ENCODE data around the gene ASB15.
"Not testable (repeated sequence)": the region's sequence is repeated elsewhere in the genome, so short reads cannot be mapped to it uniquely, and the experiment has no call there.

Gene ASB15

DNA sequence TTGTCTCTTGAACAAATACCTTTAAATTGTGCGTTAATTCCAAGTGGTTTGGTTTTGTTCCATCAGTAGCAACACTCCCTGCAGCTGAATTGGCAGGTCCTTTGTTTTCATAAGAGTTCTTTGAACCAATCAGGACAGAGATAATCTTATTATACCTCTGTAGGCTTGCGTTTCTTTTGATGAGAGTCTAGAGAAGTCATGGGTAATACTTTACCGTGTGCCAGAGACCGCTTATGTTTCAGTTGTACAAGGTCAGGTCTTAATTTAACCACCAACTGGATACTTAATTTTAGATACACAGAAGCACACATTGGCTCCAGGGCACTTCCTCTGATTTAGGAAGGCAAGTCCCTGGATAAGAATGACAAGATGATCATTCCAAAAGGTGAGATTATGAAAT lies at the start of gene ASB15:
ASB15 (plus strand) TSS at position 292 of the 400 bp plus-strand sequence. CDS start 12,682 bp downstream, outside the sequence.
- H3K27me3 ChIP-seq (ENCODE audit: control insufficient read depth in 1 of 2, insufficient read depth in 2 of 2, low read length in 2 of 2), result no peaks in the 10 kb centered on the region
- H3K27ac ChIP-seq (ENCODE audit: low read length), result no peak within 1 kb of the TSS
- H3K36me3 ChIP-seq (ENCODE audit: control insufficient read depth in 2 of 2, insufficient read depth in 2 of 2, low read length in 2 of 2), result no peaks in the 10 kb centered on the region
- no peak within 1 kb of the TSS for H3K9ac ChIP-seq (ENCODE audit: low read length in 2 of 2)
- H3K4me3 ChIP-seq (ENCODE audit: low read length in 2 of 2), result no peak within 1 kb of the TSS
- no peaks in the 10 kb centered on the region for H3K9me3 ChIP-seq (ENCODE audit: control insufficient read depth in 2 of 2, low read length in 2 of 2)
- no peaks in the 10 kb centered on the region for H3K4me1 ChIP-seq (ENCODE audit: control insufficient read depth, insufficient read depth, low read length)

DNA sequence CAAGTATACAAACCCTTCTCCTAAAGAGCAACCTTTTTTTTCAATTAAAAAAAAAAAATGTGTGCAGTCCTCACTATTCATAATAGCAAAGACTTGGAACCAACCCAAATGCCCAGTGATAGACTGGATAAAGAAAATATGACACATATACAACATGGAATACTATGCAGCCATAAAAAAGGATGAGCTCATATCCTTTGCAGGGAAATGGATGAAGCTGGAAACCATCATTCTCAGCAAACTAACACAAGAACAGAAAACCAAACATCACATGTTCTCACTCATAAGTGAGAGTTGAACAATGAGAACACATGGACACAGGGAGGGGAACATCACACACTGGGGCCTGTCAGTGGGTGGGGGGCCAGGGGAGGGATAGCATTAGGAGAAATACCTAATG lies 49.5 kb upstream of the ASB15 start:
- not testable (repeated sequence) for H3K27ac ChIP-seq (ENCODE audit: low read length); H3K9me3 ChIP-seq (ENCODE audit: control insufficient read depth in 2 of 2, low read length in 2 of 2); H3K27me3 ChIP-seq (ENCODE audit: control insufficient read depth in 1 of 2, insufficient read depth in 2 of 2, low read length in 2 of 2); H3K4me3 ChIP-seq (ENCODE audit: low read length in 2 of 2); H3K36me3 ChIP-seq (ENCODE audit: control insufficient read depth in 2 of 2, insufficient read depth in 2 of 2, low read length in 2 of 2); H3K9ac ChIP-seq (ENCODE audit: low read length in 2 of 2); H3K4me1 ChIP-seq (ENCODE audit: control insufficient read depth, insufficient read depth, low read length)

DNA sequence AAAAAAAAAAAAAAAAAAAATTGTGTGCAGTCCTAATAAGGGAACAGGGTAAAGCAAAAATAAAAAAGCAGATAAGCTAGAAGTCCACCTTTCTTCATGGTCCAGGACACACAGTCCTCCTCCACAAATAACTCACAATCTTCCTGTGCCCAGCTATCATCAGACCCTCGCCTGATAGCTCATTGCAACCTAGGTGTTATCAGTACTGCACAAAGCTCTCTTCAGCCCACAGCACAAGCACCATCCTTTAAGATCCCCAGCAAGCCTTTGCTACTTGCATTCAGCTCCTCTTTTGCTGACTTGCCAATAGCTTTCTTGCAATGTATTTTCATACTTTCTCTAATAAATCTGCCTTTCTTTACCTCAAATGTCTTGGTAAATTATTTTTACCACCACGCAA lies 49.0 kb upstream of the ASB15 start:
- no peak overlapping the region for H3K27ac ChIP-seq (ENCODE audit: low read length)
- no peaks in the 10 kb centered on the region for H3K27me3 ChIP-seq (ENCODE audit: control insufficient read depth in 1 of 2, insufficient read depth in 2 of 2, low read length in 2 of 2)
- H3K36me3 ChIP-seq (ENCODE audit: control insufficient read depth in 2 of 2, insufficient read depth in 2 of 2, low read length in 2 of 2), result peaks cover 7% of the 10 kb centered on the region in 2 donors
- H3K9me3 ChIP-seq (ENCODE audit: control insufficient read depth in 2 of 2, low read length in 2 of 2), result no peaks in the 10 kb centered on the region
- H3K4me1 ChIP-seq (ENCODE audit: control insufficient read depth, insufficient read depth, low read length), result peaks cover 5% of the 10 kb centered on the region
- no peak overlapping the region for H3K4me3 ChIP-seq (ENCODE audit: low read length in 2 of 2)
- no peak overlapping the region for H3K9ac ChIP-seq (ENCODE audit: low read length in 2 of 2)

DNA sequence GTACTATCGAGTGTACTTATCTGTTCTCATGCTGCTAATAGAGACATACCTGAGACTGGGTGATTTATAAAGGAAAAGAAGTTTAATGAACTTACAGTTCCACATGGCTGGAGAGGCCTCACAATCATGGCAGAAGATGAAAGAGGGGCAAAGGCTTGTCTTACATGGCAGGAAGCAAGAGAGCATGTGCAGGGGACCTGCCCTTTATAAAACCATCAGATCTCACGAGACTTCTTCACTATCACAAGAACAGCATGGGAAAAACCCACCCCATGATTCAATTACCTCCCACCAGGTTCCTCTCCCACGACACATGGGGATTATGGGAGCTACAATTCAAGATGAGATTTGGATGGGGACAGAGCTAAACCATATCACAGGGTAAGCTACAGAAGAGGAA lies 48.5 kb upstream of the ASB15 start:
- Histone ChIP-seq H3K36me3 (ENCODE audit: control insufficient read depth in 2 of 2, insufficient read depth in 2 of 2, low read length in 2 of 2) (peaks cover 7% of the 10 kb centered on the region in 2 donors), H3K4me1 (ENCODE audit: control insufficient read depth, insufficient read depth, low read length) (peaks cover 5% of the 10 kb centered on the region), H3K27ac (ENCODE audit: low read length) (no peak overlapping the region), H3K9ac (ENCODE audit: low read length in 2 of 2) (no peak overlapping the region), H3K27me3 (ENCODE audit: control insufficient read depth in 1 of 2, insufficient read depth in 2 of 2, low read length in 2 of 2) (no peaks in the 10 kb centered on the region), H3K9me3 (ENCODE audit: control insufficient read depth in 2 of 2, low read length in 2 of 2) (no peaks in the 10 kb centered on the region), H3K4me3 (ENCODE audit: low read length in 2 of 2) (no peak overlapping the region)

DNA sequence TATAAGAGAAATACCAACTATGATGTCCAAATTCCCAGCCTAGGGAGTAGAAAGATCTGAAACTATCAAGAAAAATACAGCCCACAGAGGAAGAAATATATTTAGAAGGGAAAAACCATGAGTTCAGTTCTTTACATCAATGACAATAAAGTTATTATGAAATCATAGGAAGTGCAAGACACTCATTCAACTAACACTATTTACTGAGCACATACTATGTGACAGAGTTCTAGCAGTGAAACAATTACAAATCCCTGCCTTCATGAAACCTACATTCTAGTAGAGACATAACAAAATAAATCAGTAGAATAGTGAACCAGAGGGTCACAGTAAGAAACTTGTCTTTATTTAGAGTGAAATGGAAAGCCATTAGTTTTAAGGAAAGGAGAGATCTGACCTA lies 46.1 kb upstream of the ASB15 start:
- Histone ChIP-seq H3K9me3 (ENCODE audit: control insufficient read depth in 2 of 2, low read length in 2 of 2) (no peaks in the 10 kb centered on the region), H3K36me3 (ENCODE audit: control insufficient read depth in 2 of 2, insufficient read depth in 2 of 2, low read length in 2 of 2) (peaks cover 0 to 3% of the 10 kb centered on the region in 2 donors), H3K4me1 (ENCODE audit: control insufficient read depth, insufficient read depth, low read length) (peaks cover 5% of the 10 kb centered on the region), H3K9ac (ENCODE audit: low read length in 2 of 2) (no peak overlapping the region), H3K4me3 (ENCODE audit: low read length in 2 of 2) (peak overlapping the region in 1 of 2 donors; percentile 98), H3K27me3 (ENCODE audit: control insufficient read depth in 1 of 2, insufficient read depth in 2 of 2, low read length in 2 of 2) (no peaks in the 10 kb centered on the region), H3K27ac (ENCODE audit: low read length) (no peak overlapping the region)

DNA sequence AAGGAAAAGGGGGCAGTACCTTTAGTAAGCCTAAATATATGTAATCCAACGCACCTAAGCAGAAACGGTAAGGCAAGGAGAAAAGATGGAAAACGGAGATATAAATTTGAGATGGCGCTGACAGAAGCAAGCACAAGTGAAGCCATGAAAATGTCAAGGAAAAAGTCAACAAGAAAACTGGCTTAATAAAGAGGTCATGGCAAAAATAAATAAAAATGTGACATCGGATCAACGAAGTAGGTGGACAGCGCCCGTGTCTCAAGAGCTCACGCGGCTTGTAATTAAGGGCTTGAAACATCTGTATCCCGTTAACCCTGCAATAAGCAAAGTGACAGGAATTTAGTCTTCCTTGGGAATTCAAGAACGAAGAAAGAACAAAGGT lies 44.6 kb upstream of the ASB15 start:
- H3K4me3 ChIP-seq (ENCODE audit: low read length in 2 of 2), result peak overlapping the region; percentile 97 to 98
- peaks cover 0 to 3% of the 10 kb centered on the region in 2 donors for H3K36me3 ChIP-seq (ENCODE audit: control insufficient read depth in 2 of 2, insufficient read depth in 2 of 2, low read length in 2 of 2)
- peak overlapping the region; percentile 91 for H3K27ac ChIP-seq (ENCODE audit: low read length)
- H3K9ac ChIP-seq (ENCODE audit: low read length in 2 of 2), result peak overlapping the region; percentile 95 to 99
- no peaks in the 10 kb centered on the region for H3K9me3 ChIP-seq (ENCODE audit: control insufficient read depth in 2 of 2, low read length in 2 of 2)
- H3K27me3 ChIP-seq (ENCODE audit: control insufficient read depth in 1 of 2, insufficient read depth in 2 of 2, low read length in 2 of 2), result no peaks in the 10 kb centered on the region
- H3K4me1 ChIP-seq (ENCODE audit: control insufficient read depth, insufficient read depth, low read length), result peaks cover 5% of the 10 kb centered on the region

DNA sequence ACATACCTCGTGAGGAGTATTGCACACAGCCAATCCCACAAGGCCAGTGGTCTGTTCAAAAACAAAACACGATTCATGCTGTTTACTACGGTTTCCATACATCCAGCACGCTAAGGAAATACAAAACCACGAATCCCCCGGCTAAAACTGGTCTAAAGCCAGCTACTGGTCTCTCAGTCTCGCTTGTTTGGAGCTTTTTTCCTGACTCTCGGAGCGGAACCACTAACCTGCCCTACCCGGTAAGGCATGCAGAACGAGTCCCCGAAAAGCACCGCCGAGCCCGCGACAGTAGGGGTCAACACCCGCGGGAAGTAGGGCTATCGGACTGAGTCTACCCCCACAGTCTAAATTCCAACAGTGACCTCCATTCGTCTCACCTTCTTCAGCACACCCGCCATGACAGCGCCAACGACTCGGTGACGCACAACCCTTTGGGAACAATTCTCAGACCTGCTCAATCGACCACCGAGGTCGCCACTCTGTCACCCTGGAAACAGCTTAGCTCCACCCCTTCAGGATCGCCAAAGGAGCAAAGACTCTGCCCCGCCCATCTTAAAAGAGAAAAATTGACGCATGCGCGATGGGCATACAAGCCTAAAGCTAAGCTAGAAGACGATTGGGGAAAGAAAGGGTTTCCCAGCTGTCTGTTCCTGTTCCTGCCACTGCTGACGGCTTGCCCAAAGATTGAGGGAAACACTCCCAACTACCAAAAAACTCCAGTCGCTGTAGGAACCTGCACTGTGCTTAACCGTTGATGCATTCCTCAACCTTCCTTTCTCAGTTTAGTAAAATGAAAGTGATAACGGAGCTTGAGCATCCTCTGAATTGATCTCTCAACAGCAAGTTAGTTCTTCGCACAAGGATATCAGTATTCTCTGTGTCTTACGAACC lies 44.0 kb upstream of the ASB15 start, which contains the start of gene NDUFA5:
NDUFA5 (minus strand) TSS at position 421 of the 891 bp plus-strand sequence; CDS start at position 398, 23 bp downstream.
- Histone ChIP-seq H3K27ac (ENCODE audit: low read length) (peak within 1 kb of the TSS; percentile 91), H3K4me3 (ENCODE audit: low read length in 2 of 2) (peak within 1 kb of the TSS; percentile 97 to 98), H3K9ac (ENCODE audit: low read length in 2 of 2) (peak within 1 kb of the TSS; percentile 95 to 99), H3K4me1 (ENCODE audit: control insufficient read depth, insufficient read depth, low read length) (peaks cover 5% of the 10 kb centered on the region), H3K36me3 (ENCODE audit: control insufficient read depth in 2 of 2, insufficient read depth in 2 of 2, low read length in 2 of 2) (peaks cover 0 to 2% of the 10 kb centered on the region in 2 donors), H3K9me3 (ENCODE audit: control insufficient read depth in 2 of 2, low read length in 2 of 2) (no peaks in the 10 kb centered on the region), H3K27me3 (ENCODE audit: control insufficient read depth in 1 of 2, insufficient read depth in 2 of 2, low read length in 2 of 2) (no peaks in the 10 kb centered on the region)

DNA sequence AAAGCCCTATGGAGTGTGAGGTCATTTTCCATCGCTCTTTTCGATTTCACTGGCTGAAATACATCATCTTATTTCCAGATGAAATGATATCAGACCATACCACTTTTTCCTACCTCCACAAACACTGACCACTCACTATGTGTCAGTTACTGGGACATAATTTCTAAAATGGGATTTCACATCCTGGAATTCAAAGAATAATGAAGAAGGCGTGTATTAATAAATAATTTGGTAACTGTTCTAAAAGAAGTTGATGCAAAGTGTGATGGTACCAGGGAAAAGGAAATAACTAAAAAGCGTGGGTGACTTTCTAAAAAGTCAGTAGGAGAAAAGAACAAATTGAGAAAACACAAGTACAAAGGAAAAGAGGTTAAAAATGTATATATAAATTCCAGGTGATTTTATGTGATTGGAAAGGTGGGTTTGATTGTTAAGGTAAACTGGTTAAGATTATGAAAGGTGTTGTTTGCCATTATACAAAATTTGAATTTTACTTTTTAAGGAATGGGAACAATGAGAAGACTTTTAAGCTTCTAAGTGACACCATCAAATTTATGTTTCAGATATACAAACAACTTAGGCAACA lies 43.2 kb upstream of the ASB15 start:
- H3K9me3 ChIP-seq (ENCODE audit: control insufficient read depth in 2 of 2, low read length in 2 of 2), result no peaks in the 10 kb centered on the region
- peak overlapping the region; percentile 97 to 98 for H3K4me3 ChIP-seq (ENCODE audit: low read length in 2 of 2)
- no peaks in the 10 kb centered on the region for H3K27me3 ChIP-seq (ENCODE audit: control insufficient read depth in 1 of 2, insufficient read depth in 2 of 2, low read length in 2 of 2)
- peak overlapping the region; percentile 91 to 95 for H3K9ac ChIP-seq (ENCODE audit: low read length in 2 of 2)
- H3K36me3 ChIP-seq (ENCODE audit: control insufficient read depth in 2 of 2, insufficient read depth in 2 of 2, low read length in 2 of 2), result no peaks in the 10 kb centered on the region
- peak overlapping the region; percentile 91 for H3K27ac ChIP-seq (ENCODE audit: low read length)
- peaks cover 5% of the 10 kb centered on the region for H3K4me1 ChIP-seq (ENCODE audit: control insufficient read depth, insufficient read depth, low read length)

DNA sequence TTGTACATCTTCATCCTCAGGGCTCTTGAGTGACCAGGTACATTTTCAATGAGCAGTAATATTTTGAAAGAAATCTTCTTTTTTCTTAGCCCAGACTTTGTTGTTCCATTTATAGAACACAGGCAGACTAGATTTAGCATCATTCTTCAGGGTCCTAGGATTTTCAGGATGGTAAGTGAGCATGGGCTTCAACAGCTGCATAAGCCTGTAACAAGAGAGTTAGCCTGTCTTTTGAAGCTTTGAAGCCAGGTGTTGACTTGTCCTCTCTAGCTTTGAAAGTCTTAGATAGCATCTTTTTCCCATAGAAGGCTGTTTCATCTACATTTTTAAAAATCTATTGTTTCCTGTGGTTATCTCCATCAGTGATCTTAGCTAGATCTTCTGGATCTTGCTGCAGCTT lies 39.5 kb upstream of the ASB15 start:
- Histone ChIP-seq H3K27ac (ENCODE audit: low read length) (no peak overlapping the region), H3K4me3 (ENCODE audit: low read length in 2 of 2) (no peak overlapping the region), H3K4me1 (ENCODE audit: control insufficient read depth, insufficient read depth, low read length) (no peaks in the 10 kb centered on the region), H3K9ac (ENCODE audit: low read length in 2 of 2) (no peak overlapping the region), H3K27me3 (ENCODE audit: control insufficient read depth in 1 of 2, insufficient read depth in 2 of 2, low read length in 2 of 2) (no peaks in the 10 kb centered on the region), H3K9me3 (ENCODE audit: control insufficient read depth in 2 of 2, low read length in 2 of 2) (no peaks in the 10 kb centered on the region), H3K36me3 (ENCODE audit: control insufficient read depth in 2 of 2, insufficient read depth in 2 of 2, low read length in 2 of 2) (no peaks in the 10 kb centered on the region)

DNA sequence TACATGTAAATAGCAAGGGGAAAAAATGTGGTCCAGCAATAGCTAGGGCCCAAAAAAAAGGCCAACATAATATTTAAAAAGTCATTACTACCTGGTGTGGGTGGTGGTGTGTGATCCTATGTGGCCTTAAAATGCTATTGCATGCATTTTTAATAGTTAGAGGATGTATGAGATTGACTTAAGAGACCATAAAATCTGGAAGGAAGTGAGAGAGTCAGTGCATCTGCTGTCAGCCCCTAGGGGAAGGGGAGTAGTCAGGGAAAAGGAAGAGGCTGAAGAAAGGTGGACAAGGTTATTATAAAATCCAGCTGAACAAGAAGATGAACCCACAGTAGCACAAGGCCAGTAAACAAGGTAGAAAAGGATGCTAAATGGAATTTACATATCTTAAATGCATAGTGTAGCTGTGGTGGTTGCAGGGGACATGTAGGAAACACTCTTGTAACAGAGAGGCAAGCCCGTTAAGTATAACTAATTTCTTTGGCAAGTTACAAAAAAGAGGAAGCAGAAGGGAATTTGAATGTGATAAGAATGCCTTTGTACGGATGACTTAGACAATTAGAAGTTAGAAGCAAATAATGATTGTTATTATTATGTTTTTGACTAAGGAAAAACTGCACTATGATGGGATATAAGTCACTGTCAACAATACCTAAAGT lies 32.1 kb upstream of the ASB15 start:
- no peak overlapping the region for H3K27ac ChIP-seq (ENCODE audit: low read length)
- H3K9me3 ChIP-seq (ENCODE audit: control insufficient read depth in 2 of 2, low read length in 2 of 2), result no peaks in the 10 kb centered on the region
- no peaks in the 10 kb centered on the region for H3K4me1 ChIP-seq (ENCODE audit: control insufficient read depth, insufficient read depth, low read length)
- no peak overlapping the region for H3K9ac ChIP-seq (ENCODE audit: low read length in 2 of 2)
- H3K36me3 ChIP-seq (ENCODE audit: control insufficient read depth in 2 of 2, insufficient read depth in 2 of 2, low read length in 2 of 2), result no peaks in the 10 kb centered on the region
- H3K4me3 ChIP-seq (ENCODE audit: low read length in 2 of 2), result no peak overlapping the region
- no peaks in the 10 kb centered on the region for H3K27me3 ChIP-seq (ENCODE audit: control insufficient read depth in 1 of 2, insufficient read depth in 2 of 2, low read length in 2 of 2)
